Measurements from ENCODE around the gene RMND5A.

Gene RMND5A

GRCh38 chr2:86753606-86754005 is 33.5 kb downstream of the RMND5A start:
- POLR2A ChIA-PET (ENCODE audit: low non-redundant PET) = no interaction called here
- TF ChIP-seq CTCF (conservative IDR thresholded peaks at IDR 0.05; ENCODE audit: low read depth) = no peak
- H3K27ac ChIP-seq = no peak overlapping the region
- no peak for DNase-seq (ENCODE audit: low spot score)
- CTCF ChIA-PET = no interaction called here

GRCh38 chr2:86758405-86758804 is 38.3 kb downstream of the RMND5A start:
- ChIA-PET POLR2A (ENCODE audit: low non-redundant PET) (no interaction called here), CTCF (no interaction called here)
- DNase-seq (ENCODE audit: low spot score) = no peak
- no peak for TF ChIP-seq CTCF (conservative IDR thresholded peaks at IDR 0.05; ENCODE audit: low read depth)
- H3K27ac ChIP-seq = no peak overlapping the region

GRCh38 chr2:86760371-86760770 is 40.3 kb downstream of the RMND5A start:
- CTCF ChIA-PET = no interaction called here
- TF ChIP-seq CTCF (conservative IDR thresholded peaks at IDR 0.05; ENCODE audit: low read depth) = no peak
- POLR2A ChIA-PET (ENCODE audit: low non-redundant PET) = no interaction called here
- no peak for DNase-seq (ENCODE audit: low spot score)
- no peak overlapping the region for H3K27ac ChIP-seq

GRCh38 chr2:86764661-86765309 is 44.7 kb downstream of the RMND5A start:
- peak; percentile 73 for TF ChIP-seq CTCF (conservative IDR thresholded peaks at IDR 0.05; ENCODE audit: low read depth)
- CTCF ChIA-PET = interaction anchor here (0.6 to 0.7 kb wide), 5 partner anchors 81 to 686 kb away, joined by 3 to 4 read pairs (median 3); no protein-coding TSS in a partner anchor
- DNase-seq (ENCODE audit: low spot score) = peak; percentile 45
- H3K27ac ChIP-seq = no peak overlapping the region
- POLR2A ChIA-PET (ENCODE audit: low non-redundant PET) = no interaction called here

- no peak for DNase-seq (ENCODE audit: low spot score)
- no peak for TF ChIP-seq CTCF (conservative IDR thresholded peaks at IDR 0.05; ENCODE audit: low read depth)
- CTCF ChIA-PET = interaction anchor here (0.6 to 0.7 kb wide), 6 partner anchors 40 to 687 kb away, joined by 3 to 5 read pairs (median 4); no protein-coding TSS in a partner anchor
- H3K27ac ChIP-seq = no peak overlapping the region
- POLR2A ChIA-PET (ENCODE audit: low non-redundant PET) = no interaction called here
These were observed 45.2 kb downstream of the RMND5A start for GRCh38 chr2:86765310-86765695.

GRCh38 chr2:86768189-86768949 is 48.3 kb downstream of the RMND5A start:
- no peak for DNase-seq (ENCODE audit: low spot score)
- CTCF ChIA-PET = interaction anchor here (0.6 kb wide), 1 partner anchor 141 kb away, joined by 3 read pairs; no protein-coding TSS in a partner anchor
- no peak for TF ChIP-seq CTCF (conservative IDR thresholded peaks at IDR 0.05; ENCODE audit: low read depth)
- no peak overlapping the region for H3K27ac ChIP-seq
- POLR2A ChIA-PET (ENCODE audit: low non-redundant PET) = no interaction called here

Data from RWPE1 (cell line).